SKM-1 (cell line): ENCODE results near the gene TUBB4B.

Experiments used
- DNase-seq: peaks from one replicate; lab custom pipeline; 2025; ENCODE audit not compliant: unreplicated experiment; lab: John Stamatoyannopoulos, UW

TUBB4B gene

DNA sequence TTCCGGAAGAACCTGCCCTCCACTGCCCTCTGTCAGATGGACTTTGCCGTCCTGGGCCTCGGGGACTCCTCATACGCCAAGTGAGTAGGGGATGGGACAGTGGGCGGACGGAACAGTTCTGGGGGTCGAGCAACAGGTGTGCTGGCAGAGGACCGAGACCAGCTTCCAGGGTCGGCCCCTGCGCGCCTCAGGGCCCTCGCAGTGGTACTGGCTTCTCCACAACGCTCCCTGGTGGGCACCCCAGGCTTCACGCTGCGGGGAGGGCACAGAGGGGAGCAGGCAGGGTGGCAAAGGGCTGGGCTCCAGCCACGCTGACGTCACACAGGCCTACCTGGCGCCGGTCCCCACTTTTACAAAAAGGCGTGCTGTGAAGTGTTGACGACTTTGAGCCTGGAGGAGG is 28.6 kb upstream of the TUBB4B start:
- DNase-seq: no peak

GRCh38 chr9:137213160-137214060 is 27.7 kb upstream of the TUBB4B start:
- DNase-seq: no peak

- DNase-seq: no peak
Measured at GRCh38 chr9:137214620-137215019, 26.5 kb upstream of the TUBB4B start.

DNA sequence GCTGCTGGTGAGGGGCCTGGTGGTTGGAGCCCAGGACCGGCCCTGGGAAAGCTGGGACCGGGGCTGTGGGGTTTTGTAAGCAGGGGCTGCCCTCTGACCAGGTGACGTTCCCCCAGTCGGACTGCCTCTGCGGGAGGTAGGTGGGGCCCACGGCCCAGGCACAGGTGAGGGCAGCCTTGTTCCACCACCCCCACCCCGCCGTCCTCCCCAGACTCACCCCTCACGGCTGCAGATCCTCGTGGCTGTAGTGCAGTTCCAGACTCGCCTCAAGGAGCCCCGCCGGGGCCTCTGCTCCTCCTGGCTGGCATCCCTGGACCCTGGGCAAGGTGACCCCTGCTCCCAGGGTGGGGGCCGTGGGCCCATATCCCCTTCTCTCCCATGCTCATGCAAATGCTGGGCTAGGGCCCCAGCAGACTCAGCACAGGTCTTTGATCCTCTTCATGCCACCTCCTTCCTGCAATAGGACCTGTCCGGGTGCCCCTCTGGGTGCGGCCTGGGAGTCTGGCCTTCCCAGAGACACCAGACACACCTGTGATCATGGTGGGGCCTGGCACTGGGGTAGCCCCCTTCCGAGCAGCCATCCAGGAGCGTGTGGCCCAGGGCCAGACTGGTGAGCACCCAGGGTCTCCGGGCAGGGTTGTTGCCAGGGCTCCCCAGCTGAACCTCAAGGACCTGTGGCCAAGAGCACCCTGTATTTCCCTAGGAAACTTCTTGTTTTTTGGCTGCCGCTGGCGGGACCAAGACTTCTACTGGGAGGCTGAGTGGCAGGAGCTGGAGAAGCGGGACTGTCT is 25.7 kb upstream of the TUBB4B start:
- no peak for DNase-seq

DNA sequence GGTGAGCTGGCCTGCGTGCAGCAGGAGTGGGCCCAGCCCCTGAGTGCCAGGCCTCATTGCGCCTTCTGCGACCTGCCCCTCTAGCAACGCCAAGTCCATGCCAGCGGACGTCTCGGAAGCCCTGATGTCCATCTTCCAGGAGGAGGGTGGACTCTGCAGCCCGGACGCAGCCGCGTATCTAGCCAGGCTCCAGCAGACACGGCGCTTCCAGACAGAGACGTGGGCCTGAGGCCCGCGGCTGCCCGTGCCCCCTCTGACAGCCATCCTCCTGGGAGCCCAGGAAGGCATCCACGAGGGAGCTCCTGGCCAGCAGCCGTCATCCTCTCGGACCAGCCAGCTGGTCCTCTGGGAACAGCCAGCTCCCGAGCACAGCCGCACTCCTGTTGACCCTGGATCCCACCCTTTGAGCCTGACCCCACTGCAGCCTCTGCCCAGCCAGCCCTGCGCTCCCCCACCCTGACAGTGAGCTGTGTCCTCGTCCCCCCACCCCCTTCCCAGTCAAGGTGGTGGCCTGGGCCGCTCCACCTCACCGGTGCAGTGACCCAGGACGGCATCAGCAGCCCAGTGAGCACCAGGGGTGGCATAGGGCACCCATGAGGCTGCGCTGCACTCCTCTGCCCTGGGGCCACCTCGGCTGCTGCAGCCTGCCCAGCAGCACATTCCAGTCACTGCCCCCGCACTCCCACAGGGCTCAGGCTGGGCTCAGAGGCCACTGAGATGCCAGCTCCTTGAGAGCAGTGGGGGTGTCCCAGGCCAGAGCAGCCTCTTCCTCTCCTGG is 24.7 kb upstream of the TUBB4B start:
- no peak for DNase-seq

DNA sequence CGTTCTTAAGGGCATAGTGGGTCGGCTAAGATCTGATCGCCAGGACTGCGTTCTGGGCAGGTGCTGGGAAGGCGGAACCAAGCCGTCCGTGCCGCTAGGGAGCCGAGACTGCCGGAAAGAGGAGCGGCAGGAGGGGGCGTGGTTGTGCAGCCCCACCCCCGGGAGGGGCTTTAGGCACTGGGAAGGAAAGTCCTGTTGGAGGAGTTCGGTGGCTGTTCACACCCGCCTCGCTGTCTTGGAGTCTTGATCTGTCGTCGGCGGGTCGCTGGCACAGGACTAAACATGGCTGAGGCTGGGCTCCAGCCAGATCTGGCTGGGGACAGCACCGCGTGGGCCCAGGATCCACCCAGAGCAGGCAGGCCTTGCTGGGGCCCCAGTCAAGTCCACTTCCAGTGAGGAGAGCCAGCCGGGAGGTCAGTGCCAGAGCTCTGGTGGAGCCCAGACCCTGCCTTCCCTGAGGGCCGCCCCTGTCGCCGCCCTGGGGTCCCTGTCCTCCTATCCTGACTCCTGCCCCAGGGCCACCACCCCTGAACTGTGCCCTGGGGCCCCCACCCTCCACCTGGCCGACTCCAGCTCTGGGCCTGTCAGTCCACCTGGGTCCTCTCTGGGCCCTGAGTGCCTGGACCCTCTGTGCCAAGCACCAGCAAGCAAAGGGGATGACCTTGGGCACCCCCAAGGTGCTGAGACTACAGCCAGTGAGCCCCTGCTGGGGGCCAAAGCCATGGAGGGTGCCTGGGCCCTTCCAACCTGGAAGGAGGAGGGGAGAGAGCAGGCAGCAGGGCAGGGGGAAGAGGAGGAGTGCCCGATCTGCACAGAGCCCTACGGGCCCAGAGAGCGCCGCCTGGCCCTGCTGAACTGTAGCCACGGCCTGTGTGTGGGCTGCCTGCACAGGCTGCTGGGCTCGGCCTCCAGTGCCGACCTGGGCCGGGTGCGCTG is 23.5 kb upstream of the TUBB4B start:
- DNase-seq: no peak

- no peak for DNase-seq
Measured at GRCh38 chr9:137218212-137218753, 22.8 kb upstream of the TUBB4B start.

GRCh38 chr9:137218754-137219271 is 22.3 kb upstream of the TUBB4B start:
- DNase-seq: no peak

DNA sequence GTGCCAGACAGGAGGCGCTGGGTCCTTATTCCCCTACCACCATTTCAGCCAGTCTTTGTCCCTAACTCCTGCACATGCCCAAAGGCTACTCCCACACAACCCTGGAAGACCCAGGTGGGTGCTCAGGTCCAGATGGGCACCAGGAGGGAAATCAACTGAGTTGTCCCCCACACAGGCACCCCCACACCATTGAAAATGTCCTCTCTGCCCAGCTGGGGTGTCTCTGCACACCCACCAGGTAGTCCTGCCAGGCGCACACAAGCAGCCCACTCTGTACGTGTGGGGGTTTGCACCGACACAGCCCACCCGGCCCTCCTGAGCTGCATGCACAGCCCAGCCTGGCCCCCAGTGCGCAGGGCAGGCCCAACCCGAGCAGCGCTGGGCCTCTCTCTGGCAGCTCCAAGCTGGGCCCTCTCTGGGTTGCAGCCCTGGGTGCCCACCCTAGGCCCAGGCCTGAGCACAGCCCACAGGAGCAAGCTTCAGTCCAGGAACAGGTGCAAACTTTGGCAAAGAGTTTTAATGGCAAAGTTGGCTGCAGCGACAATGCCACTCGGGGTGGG is 21.2 kb upstream of the TUBB4B start:
- no peak for DNase-seq

DNA sequence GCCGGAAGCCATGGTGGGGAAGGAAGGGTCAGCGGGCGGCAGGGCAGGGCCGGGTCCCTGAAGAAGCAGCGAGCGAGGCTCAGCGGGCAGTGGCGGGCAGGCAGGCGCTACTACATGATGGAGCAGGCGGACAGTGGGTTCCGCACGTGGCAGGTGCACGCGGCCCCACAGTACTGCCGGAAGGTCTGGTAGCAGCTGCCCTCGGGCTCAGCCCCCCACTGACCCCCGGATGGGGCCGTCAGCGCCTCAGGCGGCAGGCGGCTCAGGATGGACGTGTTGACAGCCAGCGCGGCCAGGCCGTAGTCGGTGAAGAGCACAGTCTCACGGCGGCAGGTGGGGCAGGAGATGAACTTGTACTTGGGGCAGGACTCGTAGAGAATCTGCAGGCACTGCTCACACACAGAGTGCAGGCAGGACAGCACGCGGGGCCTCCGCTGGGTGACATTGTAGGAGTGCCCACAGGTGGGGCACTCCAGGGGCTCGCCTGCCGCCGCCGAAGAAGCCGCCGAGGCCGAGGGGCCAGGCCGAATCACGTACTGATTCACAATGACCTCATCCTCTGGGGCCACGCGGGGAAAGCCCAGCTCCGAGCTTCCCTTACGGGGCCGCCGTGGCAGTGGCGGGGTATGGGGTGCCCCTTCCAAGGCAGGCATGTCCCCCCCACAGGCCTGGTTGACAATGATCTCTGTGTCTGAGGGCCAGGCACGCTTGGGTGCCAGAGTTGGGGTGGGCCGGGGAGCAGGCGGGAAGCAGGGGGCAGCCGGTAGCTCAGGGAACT is 20.6 kb upstream of the TUBB4B start:
- DNase-seq: no peak

DNA sequence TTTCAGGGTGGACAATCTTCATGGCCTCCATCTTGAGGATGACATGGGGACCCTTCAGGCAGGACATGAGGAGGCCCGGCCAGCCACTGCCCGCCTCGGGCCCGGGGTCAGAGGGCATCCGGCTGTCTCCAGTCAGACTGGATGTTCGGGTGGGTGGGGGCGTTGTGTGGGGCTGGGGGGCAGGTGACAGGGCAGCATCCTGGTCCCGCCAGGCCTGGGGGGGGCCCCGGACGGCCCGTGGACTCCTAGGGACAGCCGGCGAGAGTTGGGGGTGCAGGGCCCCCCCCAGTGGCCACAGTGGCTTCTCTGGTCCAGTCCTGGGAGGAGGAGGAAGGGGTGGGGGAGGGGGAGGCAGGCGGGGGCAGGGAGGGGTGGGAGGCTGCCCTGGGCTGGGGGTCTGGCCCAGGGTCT is 20.0 kb upstream of the TUBB4B start:
- no peak for DNase-seq

DNA sequence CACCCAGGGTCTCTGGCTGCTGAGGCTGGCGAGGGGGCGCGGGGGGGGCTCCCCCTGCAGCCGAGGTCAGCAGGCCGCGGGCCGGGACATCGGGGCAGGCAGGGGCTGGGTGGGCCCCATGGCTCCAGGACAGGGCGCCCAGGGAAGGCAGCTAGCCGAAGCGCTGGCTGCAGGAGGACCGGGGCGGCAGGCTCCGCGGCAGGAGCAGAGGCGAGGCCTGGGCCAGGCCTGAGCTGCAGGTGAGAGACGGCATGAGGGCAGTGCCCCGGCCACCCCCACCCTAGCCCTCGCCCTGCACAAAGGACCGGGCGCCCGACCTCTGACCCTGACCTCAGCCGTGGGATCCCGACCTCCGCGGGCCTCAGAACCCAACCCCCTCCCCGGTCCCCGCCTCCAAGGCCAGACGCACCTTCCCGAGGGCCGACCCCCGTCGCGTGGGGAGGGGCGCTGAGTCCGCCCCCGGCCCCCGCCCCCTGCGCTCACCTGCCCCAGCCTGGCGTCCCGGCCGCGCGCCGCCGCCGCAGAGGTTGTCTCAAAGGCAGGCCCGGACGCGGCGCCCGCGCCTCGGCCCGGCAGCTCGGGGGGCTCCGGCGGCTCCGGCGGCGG is 19.5 kb upstream of the TUBB4B start:
- no peak for DNase-seq

GRCh38 chr9:137222190-137223077 is 18.7 kb upstream of the TUBB4B start, which contains the start of gene RNF208:
TSS of gene RNF208 (minus strand) at chr9:137222240. CDS start at chr9:137221212, 1,028 bp downstream.
- no peak for DNase-seq

GRCh38 chr9:137223078-137223970 is 17.8 kb upstream of the TUBB4B start:
- DNase-seq: peak; percentile 97

GRCh38 chr9:137224830-137225694 is 16.0 kb upstream of the TUBB4B start, which contains the start of gene CYSRT1:
TSS of gene CYSRT1 (plus strand) at chr9:137225174. CDS start at chr9:137225622, 448 bp downstream.
- no peak for DNase-seq
